GM12873 (cell line): ENCODE measurements around the gene CCDC192.

ENCODE experiments used
- CTCF ChIP-seq: IDR thresholded peaks from 2 replicates; pipeline ENCODE4 v1.5.1; 2012; ENCODE audit warnings: low read depth, mild to moderate bottlenecking, moderate library complexity, low read length, control low read depth; ENCODE audit not compliant: insufficient read depth; ENCODE audit errors: missing control alignments

The CCDC192 gene

GRCh38 chr5:127774221-127774620 is 71.0 kb downstream of the CCDC192 start:
- no peak for TF ChIP-seq CTCF

- no peak for TF ChIP-seq CTCF
Measured at GRCh38 chr5:127776477-127776876, 73.3 kb downstream of the CCDC192 start.

GRCh38 chr5:127777957-127778356 is 74.8 kb downstream of the CCDC192 start:
- no peak for TF ChIP-seq CTCF

GRCh38 chr5:127785098-127785927 is 82.1 kb downstream of the CCDC192 start:
- no peak for TF ChIP-seq CTCF

- no peak for TF ChIP-seq CTCF
Measured at GRCh38 chr5:127791439-127791838, 88.2 kb downstream of the CCDC192 start.

GRCh38 chr5:127793052-127793451 is 89.9 kb downstream of the CCDC192 start:
- no peak for TF ChIP-seq CTCF

GRCh38 chr5:127793879-127794278 is 90.7 kb downstream of the CCDC192 start:
- no peak for TF ChIP-seq CTCF
